ENCODE measurements around the gene VWA2. TPM values are rescaled to one million over a fixed set of nuclear protein-coding genes. Genes with fewer than 3 reads are reported as not detected.

Gene VWA2
- total RNA-seq, 1 experiment from 2014 or later, result not detected

- no peak overlapping the region for H2AFZ ChIP-seq (ENCODE audit: low read depth, low read length, poor library complexity, severe bottlenecking)
- H3K9ac ChIP-seq (ENCODE audit: low read length), result no peak overlapping the region
- CTCF ChIA-PET, result interaction anchor here (1.4 kb wide), 1 partner anchor 24 kb away, joined by 5 read pairs; no protein-coding TSS in a partner anchor
- no peak overlapping the region for H3K27ac ChIP-seq (ENCODE audit: low read depth, low read length)
- H3K4me3 ChIP-seq (replicated peaks in 1 of 2; ENCODE audit: low read depth in 1 of 2, low read length in 2 of 2), result no peak overlapping the region
- intact Hi-C loops (cut with micrococcal nuclease), result no loop called here
- POLR2A ChIA-PET, result no interaction called here
- RAD21 ChIA-PET (ENCODE audit: low non-redundant PET in 1 of 2, low total read pairs in 2 of 2, uncharacterized antibody in 2 of 2, unreplicated experiment in 2 of 2), result no interaction called here
- BruUV-seq (replicated peaks), result no TSS peak
- H3K27me3 ChIP-seq (ENCODE audit: insufficient read depth, low read length), result peaks cover 74% of the 10 kb centered on the region
- H3K36me3 ChIP-seq (ENCODE audit: control insufficient read depth in 1 of 2, insufficient read depth in 2 of 2, low read length in 2 of 2), result no peaks in the 10 kb centered on the region
- no peak for TF ChIP-seq ZBTB33 (IDR thresholded peaks at IDR 0.05; ENCODE audit: extremely low read depth, insufficient replicate concordance, low read length)
- TF ChIP-seq SP1 (IDR thresholded peaks at IDR 0.05; ENCODE audit: low read depth), result no peak
- TF ChIP-seq EZH2 (IDR thresholded peaks at IDR 0.05), result no peak
- TF ChIP-seq ZFX (IDR thresholded peaks at IDR 0.05), result no peak
- no peak for TF ChIP-seq EGR1 (IDR thresholded peaks at IDR 0.05; ENCODE audit: low read depth)
- TF ChIP-seq EZH2phosphoT487 (IDR thresholded peaks at IDR 0.05; ENCODE audit: borderline replicate concordance), result no peak
- no peak for TF ChIP-seq FOSL1 (IDR thresholded peaks at IDR 0.05; ENCODE audit: low read depth)
- no peak for TF ChIP-seq POLR2A (IDR thresholded peaks at IDR 0.05; ENCODE audit: borderline replicate concordance, extremely low read depth, insufficient read depth, insufficient read length)
- H3K9me3 ChIP-seq (ENCODE audit: control insufficient read depth in 1 of 2, insufficient read depth in 1 of 2, low read depth in 1 of 2, low read length in 2 of 2), result no peaks in the 10 kb centered on the region
- H3K79me2 ChIP-seq (ENCODE audit: insufficient read depth, low read length), result no peaks in the 10 kb centered on the region
- H3K4me2 ChIP-seq (ENCODE audit: low read length), result no peak overlapping the region
- no peaks in the 10 kb centered on the region for H4K20me1 ChIP-seq (ENCODE audit: insufficient read depth)
- no peak for ATAC-seq
- no peak for DNase-seq (ENCODE audit: low read depth, low spot score)
- no peaks in the 10 kb centered on the region for H3K9me2 ChIP-seq (ENCODE audit: insufficient read depth)
- H3K4me1 ChIP-seq (ENCODE audit: control insufficient read depth in 1 of 2, insufficient read depth in 2 of 2, low read length in 2 of 2), result no peaks in the 10 kb centered on the region
Measured at GRCh38 chr10:114328874-114329273, 89.8 kb downstream of the VWA2 start.

Measured in HCT116 (cell line).